Lower leg skin (tissue), 3 donors: Measurements from ENCODE around the gene SMPD3.

Experiments
- POLR2A ChIP-seq, 2 donors: fragments of 450-650 bp; IDR thresholded peaks; one replicate each; pipeline ENCODE4 v1.6.1; 2016 to 2017; ENCODE audit warnings: antibody characterized with exemption in 2 of 2, mild to moderate bottlenecking in 1 of 2, moderate library complexity in 1 of 2
- TF ChIP-seq, protein P1 (sequence below), 3 donors: fragments of 450-650 bp; IDR thresholded peaks; one replicate each; pipeline ENCODE4 v1.5.1; 2016; ENCODE audit warnings: antibody characterized with exemption in 3 of 3, mild to moderate bottlenecking in 3 of 3, moderate library complexity in 2 of 3

DNA sequence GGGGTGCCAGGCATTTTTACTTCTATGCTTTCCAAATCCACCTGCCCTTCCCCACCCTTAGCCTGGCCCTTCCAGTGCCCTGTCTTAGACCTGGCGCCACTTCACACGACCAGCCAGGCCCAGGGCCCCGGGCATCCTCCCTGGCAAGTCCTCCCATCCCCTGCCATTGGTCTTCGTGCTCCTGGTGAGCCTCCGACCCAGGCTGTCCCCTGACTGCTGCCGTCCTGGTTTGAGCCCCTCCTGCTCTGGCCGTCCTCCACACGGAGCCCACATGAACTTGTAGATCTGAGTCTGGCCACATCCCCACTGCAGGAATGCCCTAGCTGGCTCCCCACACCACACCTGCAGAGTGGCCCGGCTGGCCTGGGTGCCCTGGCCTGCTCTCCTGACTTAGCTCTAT lies 93.5 kb downstream of the SMPD3 start:
- TF ChIP-seq, protein P1, sequence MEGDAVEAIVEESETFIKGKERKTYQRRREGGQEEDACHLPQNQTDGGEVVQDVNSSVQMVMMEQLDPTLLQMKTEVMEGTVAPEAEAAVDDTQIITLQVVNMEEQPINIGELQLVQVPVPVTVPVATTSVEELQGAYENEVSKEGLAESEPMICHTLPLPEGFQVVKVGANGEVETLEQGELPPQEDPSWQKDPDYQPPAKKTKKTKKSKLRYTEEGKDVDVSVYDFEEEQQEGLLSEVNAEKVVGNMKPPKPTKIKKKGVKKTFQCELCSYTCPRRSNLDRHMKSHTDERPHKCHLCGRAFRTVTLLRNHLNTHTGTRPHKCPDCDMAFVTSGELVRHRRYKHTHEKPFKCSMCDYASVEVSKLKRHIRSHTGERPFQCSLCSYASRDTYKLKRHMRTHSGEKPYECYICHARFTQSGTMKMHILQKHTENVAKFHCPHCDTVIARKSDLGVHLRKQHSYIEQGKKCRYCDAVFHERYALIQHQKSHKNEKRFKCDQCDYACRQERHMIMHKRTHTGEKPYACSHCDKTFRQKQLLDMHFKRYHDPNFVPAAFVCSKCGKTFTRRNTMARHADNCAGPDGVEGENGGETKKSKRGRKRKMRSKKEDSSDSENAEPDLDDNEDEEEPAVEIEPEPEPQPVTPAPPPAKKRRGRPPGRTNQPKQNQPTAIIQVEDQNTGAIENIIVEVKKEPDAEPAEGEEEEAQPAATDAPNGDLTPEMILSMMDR (IDR thresholded peaks at IDR 0.05), result no peak
- no peak for TF ChIP-seq POLR2A (IDR thresholded peaks at IDR 0.05)
